HEK293T (cell line): ENCODE data around the gene RAB31.

Experiments
- ARNT ChIP-seq: fragments of 450-650 bp; IDR thresholded peaks from 2 replicates; pipeline ENCODE4 v1.6.1; 2017; ENCODE audit warnings: mild to moderate bottlenecking
- BHLHE40 ChIP-seq: fragments of 450-650 bp; IDR thresholded peaks from 2 replicates; pipeline ENCODE4 v1.6.1; 2016; ENCODE audit warnings: mild to moderate bottlenecking, moderate library complexity, borderline replicate concordance
- FOXA1 ChIP-seq: fragments of 450-650 bp; IDR thresholded peaks from 2 replicates; pipeline ENCODE4 v1.6.1; 2016; ENCODE audit warnings: mild to moderate bottlenecking
- FOXK2 ChIP-seq: fragments of 450-650 bp; IDR thresholded peaks from 2 replicates; pipeline ENCODE4 v1.6.1; 2016; ENCODE audit warnings: mild to moderate bottlenecking
- FOXM1 ChIP-seq: fragments of 450-650 bp; IDR thresholded peaks from 2 replicates; pipeline ENCODE4 v1.6.1; 2017; ENCODE audit warnings: mild to moderate bottlenecking, borderline replicate concordance
- HDGF ChIP-seq: fragments of 450-650 bp; IDR thresholded peaks from 2 replicates; pipeline ENCODE4 v1.6.1; 2017; ENCODE audit warnings: antibody characterized with exemption, borderline replicate concordance
- L3MBTL2 ChIP-seq: fragments of 450-650 bp; conservative IDR thresholded peaks from 2 replicates; pipeline ENCODE4 v1.6.1; 2016; ENCODE audit warnings: mild to moderate bottlenecking
- PKNOX1 ChIP-seq: fragments of 450-650 bp; IDR thresholded peaks from 2 replicates; pipeline ENCODE4 v1.6.1; 2016
- SP1 ChIP-seq: fragments of 450-650 bp; IDR thresholded peaks from 2 replicates; pipeline ENCODE4 v1.6.1; 2017
- SUZ12 ChIP-seq: fragments of 450-650 bp; IDR thresholded peaks from 2 replicates; pipeline ENCODE4 v1.6.1; 2016; ENCODE audit warnings: mild to moderate bottlenecking
- TARDBP ChIP-seq: fragments of 450-650 bp; IDR thresholded peaks from 2 replicates; pipeline ENCODE4 v1.6.1; 2016

DNA sequence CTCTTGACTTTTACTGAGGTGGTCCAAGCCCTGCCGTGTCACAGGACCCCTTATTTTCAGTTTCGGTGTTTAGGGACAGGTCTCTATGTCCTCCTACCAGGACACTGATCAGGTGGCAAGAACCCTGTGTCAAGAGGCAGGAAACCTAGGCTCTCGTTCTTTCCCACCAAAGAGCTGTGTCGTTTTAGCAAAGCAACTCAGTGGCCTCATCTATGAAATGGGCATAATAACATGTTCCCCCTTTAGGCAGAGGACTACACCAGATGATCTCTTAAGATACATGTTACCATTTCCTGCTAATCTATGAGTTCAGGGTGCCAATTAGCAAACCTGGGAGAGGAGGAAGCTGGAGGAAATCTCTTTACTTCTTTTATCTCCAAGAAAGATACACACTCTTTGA is 1.9 kb downstream of the RAB31 start:
- TF ChIP-seq SP1 (no peak), PKNOX1 (no peak), FOXA1 (no peak), ARNT (no peak), FOXM1 (no peak), BHLHE40 (no peak), TARDBP (no peak), HDGF (no peak), SUZ12 (no peak), FOXK2 (no peak), L3MBTL2 (no peak)
